Measurements from ENCODE around the gene MRFAP1. TPM values are rescaled to one million over a fixed set of nuclear protein-coding genes. Genes with fewer than 3 reads are reported as not detected.
"Not testable (repeated sequence)": the region's sequence is repeated elsewhere in the genome, so short reads cannot be mapped to it uniquely, and the experiment has no call there.

The MRFAP1 gene
- total RNA-seq, 1 donor from 2014 or later = 235 TPM

DNA sequence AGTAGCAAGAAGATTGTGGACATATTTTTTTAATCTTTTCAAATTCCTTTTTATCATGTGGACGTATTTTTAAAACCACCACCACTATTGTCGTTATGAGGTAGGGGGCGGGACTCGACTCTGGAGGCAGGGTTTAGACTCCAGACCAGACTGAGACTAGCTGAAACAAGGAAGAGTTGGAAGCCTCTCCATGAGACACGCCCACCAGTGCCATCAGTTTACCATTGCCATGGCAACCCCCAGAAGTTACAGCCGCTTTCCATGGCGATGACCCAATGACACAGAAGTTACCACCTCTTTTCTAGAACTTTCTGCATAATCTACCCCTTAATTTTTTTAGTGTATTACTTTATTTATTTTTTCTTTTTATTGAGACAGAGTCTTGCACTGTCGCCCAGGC lies 8.7 kb downstream of the MRFAP1 start:
- Histone ChIP-seq H3K27me3 (no peaks in the 10 kb centered on the region), H3K4me1 (no peaks in the 10 kb centered on the region), H3K27ac (no peak overlapping the region), H3K36me3 (no peaks in the 10 kb centered on the region), H3K4me3 (no peak overlapping the region), H3K9me3 (no peaks in the 10 kb centered on the region)
- no peak for ATAC-seq
- no peak for TF ChIP-seq CTCF (IDR thresholded peaks at IDR 0.05)
- intact Hi-C loops (cut with DNase I) = no loop called here
- DNase-seq = no peak

GRCh38 chr4:6654211-6654610 lies 13.7 kb downstream of the MRFAP1 start:
- H3K4me1 ChIP-seq; H3K36me3 ChIP-seq; ATAC-seq; DNase-seq; H3K27me3 ChIP-seq; intact Hi-C loops (cut with DNase I); H3K4me3 ChIP-seq; H3K27ac ChIP-seq; H3K9me3 ChIP-seq: not testable (repeated sequence)

GRCh38 chr4:6655291-6655690 lies 14.8 kb downstream of the MRFAP1 start:
- not testable (repeated sequence) for DNase-seq

DNA sequence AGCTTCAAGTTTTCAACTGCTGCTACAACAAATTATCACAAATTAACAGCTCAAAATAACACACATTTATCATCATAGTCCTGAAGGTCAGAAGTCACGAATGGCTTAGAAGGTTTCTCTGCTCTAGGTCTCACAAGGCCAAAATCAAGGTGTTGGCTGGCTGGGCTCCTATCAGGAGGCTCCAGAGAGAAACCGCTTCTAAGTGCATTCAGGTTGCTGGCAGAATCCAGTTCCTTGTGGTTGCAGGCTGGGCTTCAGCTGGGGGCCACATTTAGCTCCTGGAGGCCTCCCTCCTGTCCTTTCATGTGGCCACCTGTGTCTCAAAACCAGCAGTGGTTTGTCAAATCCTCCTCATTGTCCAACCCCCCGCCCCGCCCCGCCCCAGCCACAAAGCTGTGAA lies 15.4 kb downstream of the MRFAP1 start:
- no peak overlapping the region for H3K27ac ChIP-seq
- no peak for ATAC-seq
- TF ChIP-seq CTCF (IDR thresholded peaks at IDR 0.05) = no peak
- H3K36me3 ChIP-seq = no peaks in the 10 kb centered on the region
- H3K4me1 ChIP-seq = no peaks in the 10 kb centered on the region
- DNase-seq = no peak
- H3K4me3 ChIP-seq = no peak overlapping the region
- no peaks in the 10 kb centered on the region for H3K27me3 ChIP-seq
- no peaks in the 10 kb centered on the region for H3K9me3 ChIP-seq
- intact Hi-C loops (cut with DNase I) = no loop called here

More at GRCh38 chr4:6655291-6655690, 14.8 kb downstream of the MRFAP1 start:
- H3K4me3 ChIP-seq; H3K27ac ChIP-seq; H3K36me3 ChIP-seq; H3K4me1 ChIP-seq; ATAC-seq; intact Hi-C loops (cut with DNase I); H3K9me3 ChIP-seq; H3K27me3 ChIP-seq: not testable (repeated sequence)

- DNase-seq = no peak
- no peaks in the 10 kb centered on the region for H3K27me3 ChIP-seq
- no peaks in the 10 kb centered on the region for H3K36me3 ChIP-seq
- H3K4me1 ChIP-seq = no peaks in the 10 kb centered on the region
- TF ChIP-seq CTCF (IDR thresholded peaks at IDR 0.05) = no peak
- H3K4me3 ChIP-seq = no peak overlapping the region
- H3K27ac ChIP-seq = no peak overlapping the region
- intact Hi-C loops (cut with DNase I) = no loop called here
- no peak for ATAC-seq
- H3K9me3 ChIP-seq = no peaks in the 10 kb centered on the region
These were observed 17.0 kb downstream of the MRFAP1 start for GRCh38 chr4:6657242-6658208.

GRCh38 chr4:6658209-6658595 lies 17.7 kb downstream of the MRFAP1 start:
- intact Hi-C loops (cut with DNase I) = no loop called here
- no peak overlapping the region for H3K27ac ChIP-seq
- H3K4me3 ChIP-seq = peak overlapping the region; percentile 43

More at GRCh38 chr4:6658209-6658595, 17.7 kb downstream of the MRFAP1 start:
- Histone ChIP-seq H3K27me3 (no peaks in the 10 kb centered on the region), H3K4me1 (no peaks in the 10 kb centered on the region), H3K36me3 (no peaks in the 10 kb centered on the region), H3K9me3 (no peaks in the 10 kb centered on the region)
- ATAC-seq = no peak
- no peak for DNase-seq
- TF ChIP-seq CTCF (IDR thresholded peaks at IDR 0.05) = no peak

All from upper lobe of right lung (tissue), 1 donor.